Fibroblast of skin of right quadriceps (primary cell): ENCODE results near the gene PPDPF.
"Not testable (repeated sequence)": the region's sequence is repeated elsewhere in the genome, so short reads cannot be mapped to it uniquely, and the experiment has no call there.

Experiments used
- DNase-seq: peaks from one replicate; pipeline ENCODE4 v3.0.0-alpha.2; 2013

The PPDPF gene

DNA sequence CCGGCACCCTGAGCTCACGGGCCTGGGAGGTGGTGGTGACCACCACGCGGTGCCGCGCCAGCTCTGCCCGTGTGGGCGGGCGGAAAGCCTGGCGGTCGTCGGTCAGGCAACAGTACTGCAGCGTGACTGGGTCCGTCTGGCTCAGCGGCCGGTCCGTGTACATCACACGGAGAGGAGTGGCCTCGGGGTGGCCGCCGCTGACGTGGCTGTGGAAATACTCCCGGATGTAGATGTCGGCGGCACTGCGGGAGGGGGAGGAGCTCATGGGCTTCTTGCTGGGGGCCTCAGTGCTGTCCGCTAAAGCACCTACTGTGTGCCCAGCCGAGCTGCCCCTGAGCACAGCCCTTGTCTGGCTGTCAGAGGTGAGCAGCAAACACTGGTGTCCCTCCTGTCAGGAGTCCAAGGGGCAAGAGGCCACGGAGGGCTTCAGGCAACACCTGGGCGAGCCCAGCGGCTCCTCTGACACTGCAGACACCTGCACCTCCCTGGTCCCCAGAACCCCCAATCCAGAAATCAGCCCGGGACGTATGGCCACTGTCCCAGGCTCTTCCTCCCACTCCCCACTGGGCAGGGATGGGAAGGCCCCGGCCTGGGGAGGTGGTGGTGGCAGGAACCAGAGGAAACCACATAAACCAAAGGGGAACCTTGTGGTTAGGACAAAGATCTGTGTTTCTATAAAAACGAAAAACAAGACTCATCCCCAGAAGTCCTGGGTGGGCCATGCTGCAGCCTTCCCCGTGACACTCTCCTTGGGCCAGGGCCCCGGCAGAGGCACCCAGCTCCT lies 47.0 kb downstream of the PPDPF start:
- no peak for DNase-seq

DNA sequence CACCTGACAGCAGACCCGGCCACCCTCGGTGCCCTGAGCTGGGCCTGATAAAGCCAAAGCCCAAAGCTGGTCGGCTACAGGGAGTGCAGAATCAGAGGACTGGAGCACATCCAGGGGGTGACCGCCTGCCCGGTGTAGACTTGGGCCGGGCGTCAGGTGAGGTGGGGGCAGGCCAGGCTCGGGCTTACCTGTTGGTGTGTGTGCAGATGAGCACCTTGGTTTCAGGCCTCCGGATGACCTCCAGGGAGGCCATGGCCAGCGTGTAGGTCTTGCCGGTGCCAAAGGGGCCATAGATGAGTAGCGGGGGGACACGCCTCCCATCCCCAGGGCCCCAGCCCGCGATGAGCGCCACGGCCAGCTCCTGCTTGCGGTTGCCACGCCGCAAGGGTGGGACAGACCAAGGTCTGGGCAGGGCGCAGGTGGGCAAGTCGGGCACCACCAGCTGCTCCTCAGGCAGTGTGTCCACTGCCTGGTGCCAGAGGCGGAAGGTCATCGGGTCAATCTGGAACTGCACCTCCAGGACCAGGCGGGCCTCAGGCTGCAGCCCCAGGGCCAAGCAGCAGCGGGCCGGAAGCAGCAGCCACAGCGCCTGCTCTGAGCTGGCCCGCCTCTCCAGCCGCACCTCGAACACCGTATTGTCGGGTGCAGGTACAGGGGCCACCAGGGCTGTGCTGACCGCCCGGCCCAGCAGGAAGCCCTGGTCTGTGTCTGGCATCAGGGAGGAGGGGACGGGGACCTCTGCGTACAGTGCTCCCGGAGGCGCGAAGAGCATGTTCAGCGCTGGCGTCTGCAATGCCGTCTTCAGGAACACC lies 47.8 kb downstream of the PPDPF start:
- no peak for DNase-seq

DNA sequence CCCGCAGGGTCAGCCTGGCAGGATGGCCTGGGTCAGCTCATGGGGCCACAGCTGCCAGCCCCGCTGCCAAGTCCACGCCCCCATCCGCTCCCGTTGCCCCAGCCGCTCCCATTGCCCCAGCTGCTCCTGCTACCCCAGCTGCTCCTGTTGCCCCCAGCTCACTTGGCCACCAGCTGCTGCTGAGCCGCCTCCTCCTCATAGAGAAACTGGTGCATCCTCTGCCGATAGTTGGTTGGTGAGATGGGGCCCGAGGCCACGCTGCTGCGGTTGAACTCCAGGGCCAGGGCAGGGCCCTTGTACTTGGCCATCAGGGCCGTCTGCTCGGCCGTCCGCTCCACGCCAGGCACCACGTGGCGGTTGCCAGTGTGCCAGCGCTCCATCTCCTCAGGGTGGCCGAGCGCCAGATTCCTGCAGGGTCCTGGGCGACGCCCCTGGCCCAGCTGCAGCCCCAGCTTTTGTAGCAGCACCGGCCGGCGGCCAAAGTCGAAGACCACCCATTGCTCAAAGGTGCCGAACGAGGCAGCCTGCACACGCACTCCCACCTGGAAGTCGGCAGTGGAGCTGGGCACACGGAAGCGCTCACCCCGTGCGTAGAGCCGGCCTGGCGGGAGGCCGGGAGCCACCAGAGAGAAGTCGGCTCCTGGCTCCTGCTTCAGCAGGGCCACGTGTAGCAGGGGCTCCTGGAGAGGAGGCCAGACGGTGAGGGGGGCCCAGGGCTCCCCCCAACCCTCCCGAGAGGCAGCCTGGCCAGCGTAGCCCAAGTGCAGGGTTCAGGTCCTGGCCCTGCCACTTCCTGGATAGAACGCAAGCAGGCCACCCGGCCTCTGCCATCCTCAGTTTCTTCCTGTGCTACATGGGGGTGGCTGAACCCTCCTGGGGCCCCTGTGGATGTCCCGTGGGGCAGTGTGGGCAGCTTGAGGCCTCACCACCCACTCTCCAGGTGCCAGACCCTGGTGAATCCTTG lies 48.7 kb downstream of the PPDPF start:
- no peak for DNase-seq

- no peak for DNase-seq
These were observed 49.9 kb downstream of the PPDPF start for GRCh38 chr20:63570281-63571086.

DNA sequence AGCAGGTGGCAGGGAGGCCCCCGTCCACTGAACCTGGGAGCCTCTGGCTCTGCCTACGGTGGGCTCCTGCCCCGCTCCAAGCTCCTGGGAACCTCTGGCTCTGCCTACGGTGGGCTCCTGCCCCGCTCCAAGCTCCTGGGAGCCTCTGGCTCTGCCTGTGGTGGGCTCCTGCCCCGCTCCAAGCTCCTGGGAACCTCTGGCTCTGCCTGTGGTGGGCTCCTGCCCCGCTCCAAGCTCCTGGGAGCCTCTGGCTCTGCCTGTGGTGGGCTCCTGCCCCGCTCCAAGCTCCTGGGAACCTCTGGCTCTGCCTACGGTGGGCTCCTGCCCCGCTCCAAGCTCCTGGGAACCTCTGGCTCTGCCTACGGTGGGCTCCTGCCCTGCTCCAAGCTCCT lies 50.5 kb downstream of the PPDPF start:
- DNase-seq = not testable (repeated sequence)
